A549 (cell line): ENCODE measurements around the gene UGT1A4. TPM values are rescaled to one million over a fixed set of nuclear protein-coding genes. Genes with fewer than 3 reads are reported as not detected.
"Not testable (repeated sequence)": the region's sequence is repeated elsewhere in the genome, so short reads cannot be mapped to it uniquely, and the experiment has no call there.

Experiments used
- ATAC-seq, 2 experiments: fragments of 200-7000 bp in 1 of 2; fragments of >200 bp in 1 of 2; cut with Nextera tagmentation in 1 of 2; cut with Tn5 transposase in 1 of 2; 3 replicates each; pipeline versions ENCODE4 v1.8.0 to v1.9.1; 2018 to 2020; ENCODE audit warnings: mild to moderate bottlenecking in 1 of 2, moderate library complexity in 1 of 2
- CTCF ChIA-PET: fragments of 300-600 bp; sonication (Branson Sonifier 250); formaldehyde crosslinking; extraction: SDS; loops from one replicate; lab custom pipeline; 2021; ENCODE audit warnings: antibody characterized with exemption, inconsistent platforms; lab: Yijun Ruan, JAX
- POLR2A ChIA-PET: fragments of 350-600 bp; formaldehyde crosslinking; extraction: SDS; loops from one replicate; lab custom pipeline; 2021; ENCODE audit warnings: antibody characterized with exemption, inconsistent platforms; lab: Yijun Ruan, JAX
- DNase-seq, 2 experiments: peaks; one replicate each; pipeline versions ENCODE4 v3.0.0 to v3.0.0-alpha.2; 2011 to 2016; ENCODE audit warnings: low read depth in 1 of 2, low spot score in 1 of 2
- FAIRE-seq: peaks from 2 replicates; lab custom pipeline; 2011; peaks lifted over from hg19 to GRCh38; lab: Jason Lieb, UNC
- H3K27ac ChIP-seq, 2 experiments: fragments of >200 bp; sonication (Bioruptor Twin); formaldehyde crosslinking; 3 replicates each; pipeline ENCODE4 v1.5.1; 2016 to 2017
- H3K4me1 ChIP-seq: fragments of >200 bp; sonication (Bioruptor Twin); formaldehyde crosslinking; 3 replicates; pipeline ENCODE4 v1.6.1; 2016
- H3K4me2 ChIP-seq: fragments of >200 bp; sonication (Bioruptor Twin); formaldehyde crosslinking; 3 replicates; pipeline ENCODE4 v1.6.1; 2016
- H3K4me3 ChIP-seq: fragments of >200 bp; sonication (Bioruptor Twin); formaldehyde crosslinking; 3 replicates; pipeline ENCODE4 v1.5.1; 2016
- H3K9me3 ChIP-seq: fragments of >200 bp; sonication (Bioruptor Twin); formaldehyde crosslinking; 3 replicates; pipeline ENCODE4 v1.6.1; 2016
- BHLHE40 ChIP-seq: IDR thresholded peaks from 2 replicates; pipeline ENCODE4 v1.6.1; 2012; ENCODE audit warnings: low read depth, low read length, inconsistent platforms
- CBX8 ChIP-seq: fragments of 200-600 bp; sonication (generic); IDR thresholded peaks from 2 replicates; pipeline ENCODE4 v1.6.1; 2016
- CEBPB ChIP-seq, 2 experiments: fragments of >200 bp in 1 of 2; sonication (Bioruptor Twin) in 1 of 2; formaldehyde crosslinking in 1 of 2; IDR thresholded peaks; 2 replicates each; pipeline ENCODE4 v1.6.1; 2012 to 2016
- FOXS1 ChIP-seq: fragments of 250-450 bp; sonication (Bioruptor Pico); IDR thresholded peaks from 2 replicates; pipeline ENCODE4 v1.5.0; 2020; ENCODE audit warnings: mild to moderate bottlenecking, moderate library complexity
- GATA3 ChIP-seq: IDR thresholded peaks from 2 replicates; pipeline ENCODE4 v1.6.1; 2012; ENCODE audit warnings: borderline replicate concordance
- HEYL ChIP-seq: fragments of 250-450 bp; sonication (Bioruptor Pico); IDR thresholded peaks from 2 replicates; pipeline ENCODE4 v1.8.0; 2021; ENCODE audit warnings: mild to moderate bottlenecking, moderate library complexity
- HMGXB4 ChIP-seq: fragments of 250-450 bp; sonication (Bioruptor Pico); IDR thresholded peaks from 2 replicates; pipeline ENCODE4 v1.5.0; 2021; ENCODE audit warnings: mild to moderate bottlenecking, moderate library complexity, borderline replicate concordance
- JUN ChIP-seq, 2 experiments: fragments of >200 bp; sonication (Bioruptor Twin); formaldehyde crosslinking; IDR thresholded peaks; 2 replicates in 1 of 2; 3 replicates in 1 of 2; pipeline ENCODE4 v1.6.1; 2016 to 2017
- KDM1A ChIP-seq: fragments of 200-600 bp; sonication (generic); IDR thresholded peaks from 2 replicates; pipeline ENCODE4 v1.6.1; 2016; ENCODE audit warnings: low read depth, mild to moderate bottlenecking
- NPAS2 ChIP-seq: fragments of 250-450 bp; sonication (Bioruptor Pico); IDR thresholded peaks from 2 replicates; pipeline ENCODE4 v1.8.0; 2022; ENCODE audit warnings: mild to moderate bottlenecking, moderate library complexity, borderline replicate concordance
- NR3C1 ChIP-seq: fragments of >200 bp; sonication (Bioruptor Twin); formaldehyde crosslinking; IDR thresholded peaks from 3 replicates; pipeline ENCODE4 v1.6.1; 2017
- PHF8 ChIP-seq: fragments of 200-600 bp; sonication (generic); IDR thresholded peaks from 2 replicates; pipeline ENCODE4 v1.6.1; 2016; ENCODE audit warnings: low read depth, mild to moderate bottlenecking, antibody characterized with exemption, moderate library complexity, borderline replicate concordance
- RAD21 ChIP-seq, 2 experiments: fragments of >200 bp in 1 of 2; sonication (Bioruptor Twin) in 1 of 2; formaldehyde crosslinking in 1 of 2; IDR thresholded peaks in 1 of 2; conservative IDR thresholded peaks in 1 of 2; 2 replicates in 1 of 2; 3 replicates in 1 of 2; pipeline ENCODE4 v1.6.1; 2012 to 2018; ENCODE audit warnings: inconsistent platforms in 1 of 2
- RARB ChIP-seq: fragments of 250-450 bp; sonication (Bioruptor Pico); IDR thresholded peaks from 2 replicates; pipeline ENCODE4 v1.8.0; 2021; ENCODE audit warnings: mild to moderate bottlenecking, moderate library complexity
- ZC3H11A ChIP-seq: fragments of 450-650 bp; IDR thresholded peaks from 2 replicates; pipeline ENCODE4 v1.6.1; 2014; ENCODE audit warnings: antibody characterized with exemption, mild to moderate bottlenecking
- ZFP36 ChIP-seq: fragments of 450-650 bp; IDR thresholded peaks from 2 replicates; pipeline ENCODE4 v1.6.1; 2014; ENCODE audit warnings: borderline replicate concordance; ENCODE audit not compliant: partially characterized antibody
- ZNF302 ChIP-seq: fragments of 250-450 bp; sonication (Bioruptor Pico); IDR thresholded peaks from 2 replicates; pipeline ENCODE4 v1.9.0; 2021; ENCODE audit warnings: inconsistent platforms, mild to moderate bottlenecking, moderate library complexity
- WGBS: methylation state at CpG from one replicate; pipeline ENCODE4 v1.1.6; 2017; ENCODE audit errors: missing lambda C conversion rate; 5-methylcytosine and 5-hydroxymethylcytosine counted together
- polyA plus RNA-seq, 4 experiments: library from polyadenylated mRNA; depleted of rRNA in 3 of 4; stranded (reverse); fragments of >200 nt; fragmentation: RNase III in 1 of 4; extraction: RNeasy Plus Mini Kit Qiagen cat#74134 plus additional on column Dnase treatment in 1 of 4; gene quantifications; 2 replicates in 3 of 4; 3 replicates in 1 of 4; pipeline ENCODE4 v1.2.3, GENCODE V29; 2011 to 2017
- TF ChIP-seq, protein P1 (sequence below): fragments of 250-450 bp; sonication (Bioruptor Pico); IDR thresholded peaks from 2 replicates; pipeline ENCODE4 v1.5.0; 2020; ENCODE audit warnings: low read depth, mild to moderate bottlenecking, moderate library complexity

The UGT1A4 gene
- polyA plus RNA-seq, 2 of the 4 experiments (the other 2 are of a cell fraction): 0.13 to 0.14 TPM

GRCh38 chr2:233750689-233751088 is 32.2 kb downstream of the UGT1A4 start:
- H3K4me3 ChIP-seq, ATAC-seq, POLR2A ChIA-PET, H3K4me2 ChIP-seq, FAIRE-seq, CTCF ChIA-PET: not testable (repeated sequence)
- H3K9me3 ChIP-seq: peaks cover 70% of the 10 kb centered on the region
- 67% methylated on average over 2 of the region's 2 CpGs for WGBS
- peak in 1 of 2 experiments; percentile 33 for DNase-seq
- peak overlapping the region; percentile 91 to 94; a peak in 5 of 6 replicates for H3K27ac ChIP-seq
- H3K4me1 ChIP-seq: peaks cover 17% of the 10 kb centered on the region
- peak; percentile 55 for TF ChIP-seq ZFP36

- DNase-seq, FAIRE-seq, H3K4me3 ChIP-seq, ATAC-seq, H3K4me2 ChIP-seq, POLR2A ChIA-PET: not testable (repeated sequence)
- Histone ChIP-seq H3K9me3 (peaks cover 70% of the 10 kb centered on the region), H3K27ac (peak overlapping the region; percentile 91 to 94), H3K4me1 (peaks cover 17% of the 10 kb centered on the region)
- CTCF ChIA-PET: interaction anchor here (1.0 to 1.7 kb wide), 3 partner anchors 39 to 303 kb away, joined by 3 to 7 read pairs (median 3); partner anchors contain the start of gene UGT1A5
- 69% methylated on average over 2 of the region's 2 CpGs for WGBS
Observed at GRCh38 chr2:233751212-233752009, 32.9 kb downstream of the UGT1A4 start.

DNA sequence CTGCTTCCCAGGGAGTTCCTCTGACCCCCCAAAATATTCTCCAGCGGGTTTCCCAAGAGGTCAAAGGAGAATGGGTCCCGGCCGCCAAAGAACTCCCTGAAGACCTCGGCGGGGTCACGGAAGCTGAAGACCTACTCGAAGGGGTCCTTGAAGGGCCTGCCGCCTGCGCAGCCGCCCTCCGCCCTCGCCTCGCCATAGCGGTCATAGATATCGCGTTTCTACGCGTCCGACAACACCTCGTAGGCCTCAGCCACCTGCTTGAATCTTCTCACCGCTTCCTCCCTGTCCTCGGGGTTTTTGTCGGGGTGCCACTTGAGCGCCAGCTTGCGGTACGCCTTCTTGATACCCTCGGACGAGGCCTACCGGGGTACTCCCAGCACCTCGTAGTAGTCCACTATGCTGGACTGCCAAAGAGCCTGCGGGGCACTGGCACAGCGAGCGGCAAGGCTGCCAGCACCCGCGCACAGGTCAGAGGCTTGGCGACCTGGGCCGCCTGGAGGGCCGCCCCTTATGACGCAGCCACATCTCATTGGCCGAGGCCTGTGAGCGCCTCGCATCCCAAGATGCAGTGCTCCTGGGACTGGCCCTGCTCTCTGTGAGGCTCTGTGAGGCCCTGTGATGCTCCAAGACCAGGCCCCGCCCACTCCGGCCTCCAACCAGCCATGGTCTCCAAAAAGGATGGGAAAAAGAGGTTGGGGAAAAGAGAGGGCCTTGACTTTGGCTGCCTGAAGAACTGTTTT is 36.5 kb downstream of the UGT1A4 start:
- H3K27ac ChIP-seq: peak overlapping the region; percentile 91 to 94
- H3K4me3 ChIP-seq: no peak overlapping the region
- peaks cover 55% of the 10 kb centered on the region for H3K9me3 ChIP-seq
- no peak overlapping the region for H3K4me2 ChIP-seq
- POLR2A ChIA-PET: no interaction called here
- ATAC-seq: no peak
- no peak for DNase-seq
- WGBS: 99% methylated on average over 42 of the region's 44 CpGs
- TF ChIP-seq CBX8 (no peak), FOXS1 (CRISPR knock-in tag) (no peak), KDM1A (no peak), RAD21 (conservative IDR thresholded peaks at IDR 0.05 in 1 of 2, IDR thresholded peaks at IDR 0.05 in 1 of 2) (no peak), HMGXB4 (CRISPR knock-in tag) (no peak), ZC3H11A (no peak), PHF8 (no peak), JUN (IDR thresholded peaks at IDR 0.05) (no peak), HEYL (CRISPR knock-in tag) (no peak), ZNF302 (no peak), RARB (CRISPR knock-in tag) (no peak), GATA3 (no peak), NPAS2 (CRISPR knock-in tag) (no peak), NR3C1 (no peak), CEBPB (IDR thresholded peaks at IDR 0.05) (no peak), BHLHE40 (no peak)
- TF ChIP-seq, protein P1, sequence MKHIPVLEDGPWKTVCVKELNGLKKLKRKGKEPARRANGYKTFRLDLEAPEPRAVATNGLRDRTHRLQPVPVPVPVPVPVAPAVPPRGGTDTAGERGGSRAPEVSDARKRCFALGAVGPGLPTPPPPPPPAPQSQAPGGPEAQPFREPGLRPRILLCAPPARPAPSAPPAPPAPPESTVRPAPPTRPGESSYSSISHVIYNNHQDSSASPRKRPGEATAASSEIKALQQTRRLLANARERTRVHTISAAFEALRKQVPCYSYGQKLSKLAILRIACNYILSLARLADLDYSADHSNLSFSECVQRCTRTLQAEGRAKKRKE (CRISPR knock-in tag): no peak
- TF ChIP-seq, all 56 proteins: peak for 0
- FAIRE-seq: no peak
- peaks cover 31% of the 10 kb centered on the region for H3K4me1 ChIP-seq
- CTCF ChIA-PET: interaction anchor here (1.0 kb wide), 1 partner anchor 78 kb away, joined by 3 read pairs; no protein-coding TSS in a partner anchor
